ENCODE results near the gene ZDHHC14. TPM values are rescaled to one million over a fixed set of nuclear protein-coding genes. Genes with fewer than 3 reads are reported as not detected.
"Not testable (repeated sequence)": the region's sequence is repeated elsewhere in the genome, so short reads cannot be mapped to it uniquely, and the experiment has no call there.

Gene ZDHHC14
- total RNA-seq, 1 donor from 2014 or later = 5.1 TPM

- DNase-seq = no peak
- no peak for TF ChIP-seq CTCF (IDR thresholded peaks at IDR 0.05; ENCODE audit: partially characterized antibody, unreplicated experiment)
- H3K27me3 Mint-ChIP-seq (ENCODE audit: unreplicated experiment) = peaks cover 2% of the 10 kb centered on the region
- peaks cover 3% of the 10 kb centered on the region for H3K4me1 Mint-ChIP-seq (ENCODE audit: low read depth, unreplicated experiment)
- no peaks in the 10 kb centered on the region for H3K9me3 Mint-ChIP-seq (ENCODE audit: unreplicated experiment)
- no peak overlapping the region for H3K4me3 Mint-ChIP-seq (ENCODE audit: unreplicated experiment)
- H3K36me3 Mint-ChIP-seq (ENCODE audit: unreplicated experiment) = no peaks in the 10 kb centered on the region
- no peak overlapping the region for H3K27ac Mint-ChIP-seq (ENCODE audit: unreplicated experiment)
Measured at GRCh38 chr6:157559201-157559756, 178.3 kb downstream of the ZDHHC14 start.

GRCh38 chr6:157560063-157560462 lies 179.1 kb downstream of the ZDHHC14 start:
- not testable (repeated sequence) for H3K4me1 Mint-ChIP-seq (ENCODE audit: low read depth, unreplicated experiment); H3K36me3 Mint-ChIP-seq (ENCODE audit: unreplicated experiment); DNase-seq; H3K9me3 Mint-ChIP-seq (ENCODE audit: unreplicated experiment); H3K4me3 Mint-ChIP-seq (ENCODE audit: unreplicated experiment); H3K27me3 Mint-ChIP-seq (ENCODE audit: unreplicated experiment); H3K27ac Mint-ChIP-seq (ENCODE audit: unreplicated experiment)

DNA sequence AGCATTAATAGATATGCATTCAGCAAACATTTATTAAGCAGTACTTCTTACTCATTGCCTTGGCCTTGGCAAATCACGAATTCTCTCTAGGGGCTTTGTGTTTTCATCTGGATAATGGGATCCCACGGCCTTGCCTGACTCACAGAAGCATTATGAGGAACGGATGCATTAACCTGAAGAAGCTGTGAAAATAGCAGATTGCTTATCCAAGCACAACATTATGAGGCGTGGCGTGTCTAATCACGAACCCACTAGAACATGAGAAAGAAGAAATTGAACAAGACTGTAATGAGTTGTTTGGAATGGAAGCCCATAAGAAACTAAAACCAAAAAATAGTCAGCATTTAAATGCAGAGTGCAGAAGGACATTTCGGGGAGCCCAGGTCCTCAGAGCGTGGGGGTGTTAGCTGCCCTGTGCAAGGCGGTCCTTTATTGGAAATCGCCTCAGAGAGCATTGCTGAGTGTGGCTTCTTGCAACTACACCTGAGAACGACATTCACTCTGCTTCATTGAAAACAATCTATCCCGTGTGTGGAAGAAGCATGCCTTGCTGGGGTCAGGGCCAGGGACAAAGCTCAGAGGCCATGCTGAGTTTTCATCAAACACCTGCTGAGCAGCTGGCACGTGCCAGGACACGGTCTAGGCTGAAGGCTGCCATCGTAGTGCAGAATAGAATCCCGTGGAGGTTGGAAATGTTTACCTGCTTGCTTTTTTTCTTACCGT lies 179.9 kb downstream of the ZDHHC14 start:
- no peaks in the 10 kb centered on the region for H3K9me3 Mint-ChIP-seq (ENCODE audit: unreplicated experiment)
- no peak overlapping the region for H3K4me3 Mint-ChIP-seq (ENCODE audit: unreplicated experiment)
- H3K36me3 Mint-ChIP-seq (ENCODE audit: unreplicated experiment) = no peaks in the 10 kb centered on the region
- H3K4me1 Mint-ChIP-seq (ENCODE audit: low read depth, unreplicated experiment) = peaks cover 3% of the 10 kb centered on the region
- DNase-seq = no peak
- no peak for TF ChIP-seq CTCF (IDR thresholded peaks at IDR 0.05; ENCODE audit: partially characterized antibody, unreplicated experiment)
- H3K27me3 Mint-ChIP-seq (ENCODE audit: unreplicated experiment) = no peaks in the 10 kb centered on the region
- no peak overlapping the region for H3K27ac Mint-ChIP-seq (ENCODE audit: unreplicated experiment)

- Mint-ChIP-seq H3K4me1 (ENCODE audit: low read depth, unreplicated experiment) (peaks cover 3% of the 10 kb centered on the region), H3K27me3 (ENCODE audit: unreplicated experiment) (no peaks in the 10 kb centered on the region), H3K9me3 (ENCODE audit: unreplicated experiment) (no peaks in the 10 kb centered on the region), H3K36me3 (ENCODE audit: unreplicated experiment) (no peaks in the 10 kb centered on the region), H3K4me3 (ENCODE audit: unreplicated experiment) (no peak overlapping the region), H3K27ac (ENCODE audit: unreplicated experiment) (no peak overlapping the region)
- no peak for TF ChIP-seq CTCF (IDR thresholded peaks at IDR 0.05; ENCODE audit: partially characterized antibody, unreplicated experiment)
- no peak for DNase-seq
Measured at GRCh38 chr6:157561414-157561790, 180.4 kb downstream of the ZDHHC14 start.

DNA sequence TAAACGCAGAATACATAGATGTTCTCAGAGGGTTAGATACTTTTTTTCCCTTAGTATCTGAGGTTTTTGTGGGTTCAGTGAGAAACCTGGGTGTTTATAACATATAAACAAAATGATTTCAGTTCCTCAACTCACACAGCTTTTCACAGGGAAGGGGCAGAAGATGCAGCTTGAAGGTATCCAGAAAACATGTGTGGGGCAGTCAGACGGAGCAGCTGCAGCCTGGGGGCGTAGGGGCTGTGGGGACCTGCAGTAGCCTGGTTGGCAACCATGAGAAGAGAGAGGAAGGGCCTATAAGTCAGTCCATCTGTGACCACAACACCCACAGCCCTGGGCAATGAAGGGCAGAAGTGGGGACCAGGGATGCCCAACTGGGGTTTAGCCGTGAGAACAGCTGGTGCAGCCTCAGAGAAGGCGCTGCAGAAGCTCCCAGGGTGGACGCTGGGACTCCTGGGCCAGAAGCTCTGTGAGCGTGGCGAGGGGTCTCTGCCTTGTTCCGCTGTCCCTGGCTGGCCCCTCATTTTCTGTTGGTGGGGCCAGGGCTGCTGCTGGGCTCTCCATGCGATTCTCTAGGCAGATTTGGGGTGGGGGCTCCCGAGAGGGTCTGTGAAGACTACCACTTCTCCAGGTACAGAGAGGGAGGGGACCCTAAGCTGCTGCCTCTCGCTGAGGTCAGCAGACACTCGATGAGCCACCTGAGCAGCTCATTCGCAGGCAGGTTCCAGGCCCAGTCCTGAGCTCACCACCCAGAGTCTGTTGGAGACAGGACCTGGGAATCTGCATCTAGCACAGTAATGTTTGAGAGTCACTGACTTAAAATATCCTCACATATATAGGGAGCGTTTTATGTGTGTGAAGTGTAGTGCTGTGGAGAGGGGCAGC lies 181.2 kb downstream of the ZDHHC14 start:
- Mint-ChIP-seq H3K4me3 (ENCODE audit: unreplicated experiment) (no peak overlapping the region), H3K9me3 (ENCODE audit: unreplicated experiment) (no peaks in the 10 kb centered on the region), H3K4me1 (ENCODE audit: low read depth, unreplicated experiment) (peaks cover 3% of the 10 kb centered on the region), H3K27me3 (ENCODE audit: unreplicated experiment) (no peaks in the 10 kb centered on the region), H3K36me3 (ENCODE audit: unreplicated experiment) (no peaks in the 10 kb centered on the region), H3K27ac (ENCODE audit: unreplicated experiment) (peak overlapping the region; percentile 70)
- TF ChIP-seq CTCF (IDR thresholded peaks at IDR 0.05; ENCODE audit: partially characterized antibody, unreplicated experiment) = no peak
- DNase-seq = no peak

All from glutamatergic neuron (in vitro differentiated cells).